GM19099 (cell line): ENCODE results near the gene LSM6.
A peak's percentile ranks its signal among the peaks of the same experiment; 100 is the strongest.

Source experiments
- POLR2A ChIP-seq: IDR thresholded peaks from 3 replicates; pipeline ENCODE4 v1.6.1; 2011; ENCODE audit warnings: low read depth; ENCODE audit not compliant: insufficient read length; ENCODE audit errors: extremely low read depth

Gene LSM6

GRCh38 chr4:146175541-146176453 lies at the start of gene LSM6:
LSM6 (plus strand) TSS chr4:146175718; CDS start chr4:146182922, 7,204 bp downstream.
- TF ChIP-seq POLR2A = peak; percentile 87

DNA sequence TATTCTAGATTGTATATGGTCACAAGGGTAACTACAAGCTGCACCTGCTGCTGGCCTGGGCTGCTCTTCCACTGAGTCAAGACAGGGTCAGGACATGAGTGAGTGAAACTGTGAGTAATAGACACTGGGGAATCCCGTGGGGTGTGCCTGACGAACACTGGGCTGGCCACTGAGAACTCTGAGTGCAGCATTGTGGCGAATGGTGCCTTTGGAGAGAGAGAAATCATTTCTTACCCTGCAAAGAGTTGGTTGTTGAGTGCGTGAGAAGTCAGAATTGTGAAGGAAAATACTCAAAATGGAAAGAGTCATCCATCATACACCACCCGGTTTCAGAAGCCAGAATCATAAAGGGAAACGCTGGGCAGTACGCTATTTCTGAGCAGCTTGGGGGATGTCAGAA lies 43.1 kb upstream of the LSM6 start:
- no peak for TF ChIP-seq POLR2A

- TF ChIP-seq POLR2A = no peak
These were observed 40.6 kb upstream of the LSM6 start for GRCh38 chr4:146134761-146135445.

DNA sequence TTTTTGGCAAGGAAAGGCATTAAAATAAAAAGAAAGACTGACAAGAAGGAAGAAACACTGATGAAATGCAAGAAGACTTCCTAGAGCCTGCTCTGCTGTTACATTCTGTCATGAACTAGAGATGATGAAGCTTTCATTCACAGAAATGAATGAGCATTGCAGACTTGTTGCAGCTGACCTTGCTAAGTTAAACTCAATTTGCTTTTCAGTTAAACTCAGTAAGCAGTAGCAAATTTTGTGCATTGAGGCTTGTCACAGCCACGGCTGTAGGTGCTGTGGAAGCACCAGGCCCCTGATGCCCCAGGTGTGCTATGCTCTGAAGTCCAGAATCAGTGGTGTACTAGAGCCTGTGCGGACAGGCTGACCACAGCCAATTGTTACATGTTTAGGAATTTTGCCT lies 39.6 kb upstream of the LSM6 start:
- no peak for TF ChIP-seq POLR2A

DNA sequence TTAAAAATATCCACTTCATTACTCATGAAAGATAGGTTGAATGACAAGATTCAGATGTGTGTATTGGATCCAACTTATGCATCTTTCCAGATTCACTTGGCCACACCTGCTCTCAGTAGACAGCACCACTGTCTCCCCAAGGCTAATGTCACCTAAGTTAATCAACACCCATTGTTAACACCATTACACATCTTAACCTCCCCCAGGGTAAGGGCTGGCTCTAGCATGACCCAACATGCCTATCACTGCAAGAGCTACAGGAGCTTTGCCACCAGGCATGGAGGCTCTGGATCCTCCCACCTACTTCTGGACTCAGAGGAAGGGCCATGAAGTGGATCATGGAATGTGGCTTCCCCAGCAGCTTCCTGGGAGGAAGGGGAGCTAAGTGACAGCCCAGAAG lies 32.8 kb upstream of the LSM6 start:
- no peak for TF ChIP-seq POLR2A

- TF ChIP-seq POLR2A = no peak
These were observed 31.6 kb upstream of the LSM6 start for GRCh38 chr4:146143888-146144287.

DNA sequence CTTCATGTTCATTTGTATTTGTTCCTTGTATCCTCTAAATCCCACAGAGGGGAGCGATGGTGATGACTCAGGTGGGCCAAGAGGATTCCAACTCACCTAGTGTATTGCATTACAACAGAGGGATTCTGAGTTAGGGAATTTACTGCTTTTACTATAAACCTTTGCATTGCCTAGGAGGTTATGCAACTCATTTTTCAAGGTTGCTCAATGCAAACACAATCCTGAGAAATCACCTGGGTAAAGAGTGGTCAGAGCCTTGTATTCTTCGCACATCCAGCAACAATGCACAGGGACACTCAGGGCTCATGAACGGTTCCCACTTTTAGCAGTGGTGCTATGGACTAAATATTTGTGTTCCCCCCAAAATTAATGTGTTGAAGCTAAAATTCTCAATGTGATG lies 28.6 kb upstream of the LSM6 start:
- no peak for TF ChIP-seq POLR2A

DNA sequence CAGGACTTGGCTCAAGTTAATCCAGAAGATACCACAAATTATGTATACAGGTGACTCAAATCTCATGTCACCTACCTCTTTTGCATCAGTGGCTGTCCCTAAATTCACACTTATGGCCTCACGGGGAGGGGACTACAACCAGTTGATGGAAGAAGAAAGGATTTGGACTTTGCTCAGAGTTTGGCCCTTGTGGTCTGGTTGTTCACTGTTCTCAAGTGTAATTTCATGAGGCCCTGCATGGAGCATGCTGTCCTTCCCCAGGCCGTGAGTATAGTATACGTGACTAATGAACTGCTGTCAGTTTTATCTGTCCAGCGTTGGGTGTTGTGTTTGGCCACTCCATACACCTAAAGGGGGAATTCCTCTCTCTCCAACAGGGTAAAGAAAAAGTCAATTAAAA lies 27.5 kb upstream of the LSM6 start:
- no peak for TF ChIP-seq POLR2A

GRCh38 chr4:146154057-146154456 lies 21.5 kb upstream of the LSM6 start:
- TF ChIP-seq POLR2A = no peak

DNA sequence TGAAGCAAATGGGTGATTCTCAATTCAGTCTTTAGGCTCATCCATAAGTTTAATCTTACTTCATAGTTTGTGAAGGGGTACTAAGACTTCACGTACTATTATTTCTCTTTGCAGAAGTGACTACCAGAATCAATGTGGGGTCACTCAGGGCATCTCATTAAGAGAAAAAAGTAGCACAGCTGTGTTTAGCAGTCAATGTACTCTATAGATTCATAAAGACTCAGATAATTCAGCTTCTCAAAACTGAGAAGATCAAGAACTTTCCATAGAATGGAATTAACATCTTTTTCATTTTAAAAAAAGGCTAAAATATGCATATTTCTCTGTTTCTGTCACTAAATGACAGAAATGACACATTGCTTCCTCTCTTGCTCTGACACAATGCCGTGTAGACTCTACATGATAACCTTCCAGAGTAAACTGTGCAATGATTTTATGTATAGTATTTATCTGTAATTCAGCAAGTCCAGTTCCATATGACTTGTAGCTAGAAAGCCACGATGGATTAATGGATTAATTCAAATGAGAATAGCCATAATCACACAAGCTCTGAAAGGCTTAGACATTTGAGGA lies 20.3 kb upstream of the LSM6 start:
- no peak for TF ChIP-seq POLR2A

GRCh38 chr4:146158036-146158745 lies 17.3 kb upstream of the LSM6 start:
- no peak for TF ChIP-seq POLR2A

- no peak for TF ChIP-seq POLR2A
These were observed 16.0 kb upstream of the LSM6 start for GRCh38 chr4:146159384-146160058.

DNA sequence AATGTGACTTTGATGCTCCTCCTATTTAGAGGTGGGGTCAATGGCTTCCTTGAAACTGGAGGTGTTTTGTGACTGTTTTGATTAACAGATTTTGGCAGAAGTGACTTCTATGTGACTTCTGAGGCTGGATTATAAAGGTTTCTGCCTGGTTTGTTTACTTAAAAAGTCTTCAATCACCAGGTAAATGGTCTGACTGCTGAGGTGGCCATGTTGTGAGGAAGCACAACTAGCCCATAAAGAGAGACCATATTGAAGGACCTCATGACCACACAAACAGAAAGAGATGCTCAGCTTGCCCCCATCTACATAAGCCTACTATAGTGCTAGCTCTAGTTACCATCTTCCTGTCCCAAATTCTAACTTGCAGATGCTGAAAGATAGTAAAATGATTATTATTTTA lies 14.3 kb upstream of the LSM6 start:
- TF ChIP-seq POLR2A = no peak

GRCh38 chr4:146165221-146165620 lies 10.3 kb upstream of the LSM6 start:
- no peak for TF ChIP-seq POLR2A

DNA sequence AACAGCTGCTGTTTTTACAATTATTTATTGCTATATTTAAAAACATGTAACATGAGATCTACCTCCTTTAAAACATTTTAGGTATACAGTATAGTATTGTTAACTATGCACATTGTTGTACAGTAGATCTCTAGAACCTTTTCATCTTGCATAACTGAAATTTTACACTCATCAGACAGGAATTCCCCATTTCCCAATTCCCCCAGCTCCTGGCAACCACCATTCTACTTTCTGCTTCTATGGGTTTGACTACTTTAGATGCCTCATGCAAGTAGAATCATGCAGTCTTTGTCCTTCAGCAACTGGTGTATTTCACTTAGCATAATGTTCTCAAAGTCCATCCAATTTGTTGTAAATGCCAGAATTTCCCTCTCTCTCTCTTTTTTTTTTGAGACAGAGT lies 9.7 kb upstream of the LSM6 start:
- TF ChIP-seq POLR2A = no peak
